AG10803 (cell line): Measurements from ENCODE around the gene ZFP82.

Experiments
- DNase-seq: peaks from one replicate; pipeline ENCODE4 v3.0.0; 2010; ENCODE audit warnings: low read depth
- H3K4me3 ChIP-seq: 2 replicates; pipeline ENCODE4 v1.5.1; 2011; ENCODE audit warnings: mild to moderate bottlenecking, low read length, control low read depth
- CTCF ChIP-seq: conservative IDR thresholded peaks from 2 replicates; pipeline ENCODE4 v1.5.1; 2011; ENCODE audit warnings: mild to moderate bottlenecking, low read length, control low read depth, inconsistent platforms

Gene ZFP82

DNA sequence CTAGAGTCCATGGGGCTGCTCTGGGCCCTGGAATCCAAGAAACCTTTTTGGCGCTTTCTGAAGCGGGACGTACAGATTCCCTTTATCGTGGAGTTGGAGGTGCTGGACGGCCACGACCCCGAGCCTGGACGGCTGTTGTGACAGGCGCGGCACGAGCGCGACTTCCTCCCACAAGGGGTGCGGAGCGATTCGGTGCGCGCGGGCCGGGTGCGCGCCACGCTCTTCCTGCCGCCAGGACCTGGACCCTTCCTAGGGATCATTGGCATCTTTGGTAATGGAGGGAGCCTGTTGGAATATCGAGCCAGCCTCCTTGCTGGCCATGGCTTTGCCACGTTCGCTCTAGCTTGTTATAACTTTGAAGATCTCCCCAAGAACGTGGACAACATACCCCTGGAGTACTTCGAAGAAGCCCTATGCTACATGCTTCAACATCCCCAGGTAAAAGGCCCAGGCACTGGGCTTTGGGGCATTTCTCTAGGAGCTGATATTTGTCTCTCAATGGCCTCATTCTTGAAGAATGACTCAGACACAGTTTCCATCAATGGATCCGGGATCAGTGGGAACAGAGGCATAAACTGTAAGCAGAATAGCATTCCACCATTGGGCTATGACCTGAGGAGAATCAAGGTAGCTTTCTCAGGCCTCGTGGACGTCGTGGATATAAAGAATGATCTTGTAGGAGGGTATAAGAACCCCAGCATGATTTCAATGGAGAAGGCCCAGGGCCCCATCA, 3.5 kb upstream of the ZFP82 start:
- DNase-seq = no peak
- no peak for TF ChIP-seq CTCF
- H3K4me3 ChIP-seq = peak overlapping the region; percentile 51

- peak; percentile 40 for DNase-seq
- TF ChIP-seq CTCF = no peak
- peak overlapping the region; percentile 51 for H3K4me3 ChIP-seq
These were observed 2.7 kb upstream of the ZFP82 start for GRCh38 chr19:36420961-36421748.

DNA sequence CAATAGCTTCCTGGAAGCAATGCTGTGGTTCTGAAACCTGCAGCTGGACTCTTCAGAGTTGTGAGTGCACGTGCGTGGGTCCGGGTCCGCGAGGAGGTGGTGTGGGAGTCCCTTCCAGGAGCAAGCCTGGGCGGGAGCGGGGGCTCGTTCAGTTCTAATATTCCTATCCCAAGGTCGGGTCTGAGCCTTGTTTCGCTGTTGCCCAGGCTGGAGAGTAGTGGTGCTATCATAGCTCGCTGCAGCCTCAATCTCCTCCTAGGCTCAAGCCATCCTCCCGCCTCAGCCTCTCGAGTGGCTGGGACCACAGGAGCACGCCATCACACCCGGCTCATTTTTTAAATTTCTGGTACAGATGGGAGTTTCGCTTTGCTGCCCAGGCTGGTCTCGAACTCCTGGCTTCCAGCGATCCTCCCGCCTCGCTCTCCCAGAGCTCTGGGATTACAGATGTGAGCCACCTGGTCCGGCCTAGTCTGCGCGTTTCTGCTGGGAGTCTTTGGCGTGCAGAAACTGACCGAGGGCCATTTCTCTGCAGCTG, 625 bp downstream of the ZFP82 start:
- TF ChIP-seq CTCF = no peak
- DNase-seq = no peak
- H3K4me3 ChIP-seq = peak overlapping the region; percentile 79

GRCh38 chr19:36409841-36410240, 8.6 kb downstream of the ZFP82 start:
- H3K4me3 ChIP-seq = no peak overlapping the region
- TF ChIP-seq CTCF = no peak
- no peak for DNase-seq

GRCh38 chr19:36408101-36408500, 10.3 kb downstream of the ZFP82 start:
- no peak overlapping the region for H3K4me3 ChIP-seq
- DNase-seq = no peak
- TF ChIP-seq CTCF = no peak

- no peak for DNase-seq
- no peak for TF ChIP-seq CTCF
- no peak overlapping the region for H3K4me3 ChIP-seq
These were observed 13.9 kb downstream of the ZFP82 start for GRCh38 chr19:36404498-36404897.
